ENCODE results near the gene ZDBF2.
"Not testable (repeated sequence)": the region's sequence is repeated elsewhere in the genome, so short reads cannot be mapped to it uniquely, and the experiment has no call there.

The ZDBF2 gene

GRCh38 chr2:206324869-206325268 lies 50.4 kb downstream of the ZDBF2 start:
- no peak for DNase-seq

GRCh38 chr2:206328974-206329373 lies 54.5 kb downstream of the ZDBF2 start:
- DNase-seq: no peak

GRCh38 chr2:206336861-206337260 lies 62.4 kb downstream of the ZDBF2 start:
- DNase-seq: no peak

DNA sequence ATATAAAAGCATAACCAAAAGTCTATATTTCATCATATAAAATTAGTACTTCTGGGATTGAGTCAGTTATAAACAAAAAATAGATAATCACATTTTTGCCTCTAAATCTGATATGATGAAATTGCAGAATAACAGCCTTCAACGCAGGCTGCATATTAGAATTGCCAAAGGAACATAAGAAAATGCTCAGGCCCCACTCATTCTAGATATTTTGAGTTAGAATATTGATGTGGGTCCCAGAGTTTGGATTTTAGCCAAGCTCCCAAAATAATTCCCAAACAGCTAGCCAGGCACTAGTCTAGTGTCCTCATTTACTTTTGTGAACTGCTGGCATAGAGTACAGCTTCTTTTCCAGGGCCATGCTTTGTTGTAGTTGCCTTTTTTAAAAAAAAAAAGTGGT lies 63.5 kb downstream of the ZDBF2 start:
- DNase-seq: no peak

DNA sequence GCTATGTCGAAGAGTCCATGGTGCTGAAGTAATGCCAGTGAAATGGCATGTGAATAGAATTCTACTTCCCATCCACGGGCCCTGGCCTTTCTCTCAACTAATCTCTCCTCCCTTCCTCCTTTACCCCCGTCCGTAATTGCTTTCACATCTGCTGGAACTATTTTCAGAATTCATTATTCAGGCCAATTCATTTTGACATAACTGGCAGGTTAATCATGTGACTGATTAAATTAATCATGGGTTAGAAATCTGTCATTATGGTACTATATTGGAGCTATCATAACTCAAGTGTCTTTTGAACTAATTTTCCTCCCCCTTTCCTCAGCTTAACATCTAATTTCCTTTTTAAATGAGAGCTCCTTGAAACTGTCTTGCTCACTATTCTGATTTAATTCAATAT lies 66.9 kb downstream of the ZDBF2 start:
- no peak for DNase-seq

- no peak for DNase-seq
Measured at GRCh38 chr2:206343144-206343543, 68.7 kb downstream of the ZDBF2 start.

GRCh38 chr2:206343816-206344215 lies 69.4 kb downstream of the ZDBF2 start:
- DNase-seq: no peak

- no peak for DNase-seq
Measured at GRCh38 chr2:206345606-206346005, 71.1 kb downstream of the ZDBF2 start.

- DNase-seq: no peak
Measured at GRCh38 chr2:206349375-206349774, 74.9 kb downstream of the ZDBF2 start.

GRCh38 chr2:206352571-206352970 lies 78.1 kb downstream of the ZDBF2 start:
- no peak for DNase-seq

DNA sequence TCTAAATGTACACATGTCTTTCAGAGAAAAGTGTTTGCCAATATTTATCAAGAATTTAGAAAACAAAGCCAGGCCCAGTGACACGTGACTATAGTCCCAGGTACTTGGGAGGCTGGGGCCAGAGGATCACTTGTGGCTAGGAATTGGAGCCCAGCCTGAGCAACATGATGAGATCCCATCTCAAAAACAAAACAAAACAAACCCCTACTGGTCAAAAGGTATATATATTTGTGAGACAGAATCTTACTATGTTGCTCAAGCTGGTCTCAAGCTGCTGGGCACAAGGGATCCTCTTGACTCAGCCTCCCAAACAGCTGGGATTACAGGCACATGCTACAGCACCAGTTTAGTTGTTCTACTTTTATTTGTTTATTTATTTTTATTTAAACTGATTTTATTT lies 79.2 kb downstream of the ZDBF2 start:
- DNase-seq: no peak

DNA sequence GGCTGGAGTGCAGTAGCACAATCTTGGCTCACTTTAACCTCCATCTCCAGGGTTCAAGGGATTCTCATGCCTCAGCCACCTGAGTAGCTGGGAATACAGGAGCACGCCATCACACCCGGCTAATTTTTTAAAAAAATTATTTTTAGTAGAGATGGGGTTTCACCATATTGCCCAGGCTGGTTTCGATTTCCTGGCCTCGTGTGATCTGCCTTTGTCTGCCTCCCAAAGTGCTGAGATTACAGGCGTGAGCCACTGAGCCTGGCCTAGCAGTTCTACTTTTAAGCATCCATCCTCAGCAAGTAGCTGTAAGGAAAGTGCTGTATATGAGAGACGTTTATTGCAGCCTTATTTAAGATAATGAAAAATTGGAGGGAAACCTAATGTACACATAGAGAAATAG lies 79.7 kb downstream of the ZDBF2 start:
- no peak for DNase-seq

DNA sequence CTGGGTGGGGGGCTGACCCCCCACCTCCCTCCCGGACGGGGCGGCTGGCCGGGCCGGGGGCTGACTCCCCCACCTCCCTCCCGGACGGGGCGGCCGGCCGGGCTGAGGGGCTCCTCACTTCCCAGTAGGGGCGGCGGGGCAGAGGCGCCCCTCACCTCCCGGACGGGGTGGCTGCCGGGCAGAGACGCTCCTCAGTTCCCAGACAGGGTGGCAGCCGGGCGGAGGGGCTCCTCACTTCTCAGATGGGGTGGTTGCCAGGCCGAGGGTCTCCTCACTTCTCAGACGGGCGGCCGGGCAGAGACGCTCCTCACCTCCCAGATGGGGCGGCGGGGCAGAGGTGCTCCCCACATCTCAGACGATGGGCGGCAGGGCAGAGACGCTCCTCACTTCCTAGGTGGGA lies 82.4 kb downstream of the ZDBF2 start:
- not testable (repeated sequence) for DNase-seq

DNA sequence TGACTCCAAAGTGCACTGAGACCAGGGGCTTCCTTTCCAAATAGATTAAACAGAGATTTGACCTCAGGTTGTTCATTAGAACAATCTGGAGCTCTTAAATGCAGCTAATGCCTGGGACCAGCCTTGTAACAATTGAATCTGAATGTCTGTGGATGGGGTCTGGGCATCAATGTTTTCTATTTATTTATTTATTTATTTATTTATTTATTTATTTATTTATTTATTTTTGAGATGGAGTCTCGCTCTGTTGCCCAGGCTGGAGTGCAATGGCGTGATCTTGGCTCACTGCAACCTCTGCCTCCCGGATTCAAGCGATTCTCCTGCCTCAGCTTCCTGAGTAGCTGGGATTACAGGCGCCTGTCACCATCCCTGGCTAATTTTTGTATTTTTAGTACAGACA lies 86.4 kb downstream of the ZDBF2 start:
- DNase-seq: not testable (repeated sequence)

- no peak for DNase-seq
Measured at GRCh38 chr2:206361407-206362045, 87.1 kb downstream of the ZDBF2 start.
